ENCODE measurements around the gene ZDHHC14.

DNA sequence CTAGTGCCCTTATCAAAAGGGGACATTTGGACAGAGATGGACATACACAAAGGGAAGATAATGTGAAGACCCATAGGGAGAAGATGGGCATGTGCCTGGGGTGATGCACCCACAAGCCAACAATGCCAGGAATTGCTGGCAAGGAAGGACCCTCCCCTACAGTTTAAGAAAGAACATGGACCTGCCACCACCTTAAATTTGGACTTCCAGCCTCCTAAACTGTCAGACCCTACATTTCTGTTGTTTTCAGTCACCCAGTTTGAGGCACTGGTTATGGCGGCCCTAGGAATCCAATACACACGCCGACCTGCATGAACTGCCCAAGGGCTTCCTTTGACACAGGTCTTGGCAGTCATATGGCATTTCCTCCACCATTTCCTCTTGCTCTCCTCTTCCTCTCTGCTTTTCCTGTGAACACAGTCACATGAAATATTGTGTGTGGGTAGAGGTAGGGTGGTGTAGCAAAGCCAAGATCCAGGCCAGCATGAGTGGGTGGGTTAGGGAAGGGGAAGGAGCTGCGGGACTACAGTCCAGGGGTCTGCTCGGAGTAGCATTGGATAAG, 115.6 kb downstream of the ZDHHC14 start:
- TF ChIP-seq CTCF (IDR thresholded peaks at IDR 0.05; ENCODE audit: insufficient read depth, low read length, poor library complexity, severe bottlenecking) (no peak), EZH2phosphoT487 (conservative IDR thresholded peaks at IDR 0.05; ENCODE audit: low read length) (no peak)
